ENCODE data around the gene BET1L. TPM values are rescaled to one million over a fixed set of nuclear protein-coding genes. Genes with fewer than 3 reads are reported as not detected.

BET1L gene
- total RNA-seq, 1 experiment from 2014 or later = 56.8 TPM

GRCh38 chr11:235997-236773 lies 29.0 kb upstream of the BET1L start, which contains the start of gene SIRT3:
SIRT3 (minus strand) TSS chr11:236342; CDS start chr11:236328, 14 bp downstream.
- POLR2A ChIA-PET = interaction anchor here (0.5 to 2.5 kb wide), 4 partner anchors 20 to 541 kb away, joined by 3 to 10 read pairs (median 6); partner anchors contain the start of genes BET1L and RIC8A
- intact Hi-C loops (cut with micrococcal nuclease; ENCODE audit: unreplicated experiment) = loop anchor here (2.0 kb wide), 1 partner anchor 27 kb away; no protein-coding TSS in a partner anchor
- H3K27me3 ChIP-seq (replicated peaks; ENCODE audit: control insufficient read depth, insufficient read depth, low read length) = no peaks in the 10 kb centered on the region

DNA sequence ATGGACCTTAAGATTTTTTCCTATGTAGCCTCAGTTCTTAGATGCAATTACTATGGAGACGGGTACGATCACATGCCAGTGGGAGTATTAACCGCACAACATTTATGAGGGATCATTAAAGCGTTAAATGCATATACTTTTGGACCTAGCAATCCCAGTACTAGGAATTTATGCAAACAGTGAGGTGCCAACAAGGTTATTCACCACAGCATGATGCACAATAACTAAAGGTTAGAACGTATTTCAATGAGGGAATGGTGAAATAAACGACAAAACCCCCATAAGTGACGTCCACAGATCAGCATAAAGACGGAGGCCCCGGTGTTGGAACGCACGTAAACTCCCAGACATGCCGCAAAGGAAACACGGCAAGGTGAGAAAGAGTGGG lies 28.4 kb upstream of the BET1L start:
- DNase-seq = no peak
- Mint-ChIP-seq H3K36me3 (ENCODE audit: insufficient read depth, unreplicated experiment) (peaks cover 34% of the 10 kb centered on the region), H3K27me3 (ENCODE audit: insufficient read depth, unreplicated experiment) (no peaks in the 10 kb centered on the region), H3K4me1 (ENCODE audit: low read depth, unreplicated experiment) (no peaks in the 10 kb centered on the region), H3K27ac (ENCODE audit: unreplicated experiment) (peak overlapping the region; percentile 89), H3K4me3 (ENCODE audit: unreplicated experiment) (peak overlapping the region; percentile 81), H3K9me3 (ENCODE audit: unreplicated experiment) (no peaks in the 10 kb centered on the region)
- no peaks in the 10 kb centered on the region for H3K9me3 ChIP-seq
- peaks cover 8% of the 10 kb centered on the region; the same call in 1 of the 2 replicates for H3K4me1 ChIP-seq
- no peak for TF ChIP-seq CTCF (IDR thresholded peaks at IDR 0.05; ENCODE audit: insufficient read depth in 1 of 2, low read depth in 1 of 2, low read length in 1 of 2, severe bottlenecking in 1 of 2, unreplicated experiment in 1 of 2)
- intact Hi-C loops (cut with micrococcal nuclease; ENCODE audit: unreplicated experiment) = no loop called here
- no TSS peak for BruUV-seq (replicated peaks)
- H3K4me3 ChIP-seq (ENCODE audit: low read depth, low read length) = peak overlapping the region; percentile 87
- ChIA-PET POLR2A (interaction anchor here (1.0 kb wide), 1 partner anchor 28 kb away, joined by 6 read pairs; the partner anchor contains the start of genes BET1L and RIC8A), CTCF (no interaction called here)
- no peaks in the 10 kb centered on the region for H3K27me3 ChIP-seq (replicated peaks; ENCODE audit: control insufficient read depth, insufficient read depth, low read length)
- no peaks in the 10 kb centered on the region for H3K36me3 ChIP-seq (ENCODE audit: control insufficient read depth, insufficient read depth, low read length)

More at GRCh38 chr11:235997-236773, 29.0 kb upstream of the BET1L start, which contains the start of gene SIRT3:
- BruUV-seq (replicated peaks) = no TSS peak
- no peaks in the 10 kb centered on the region for H3K36me3 ChIP-seq (ENCODE audit: control insufficient read depth, insufficient read depth, low read length)
- H3K4me3 Mint-ChIP-seq (ENCODE audit: unreplicated experiment) = peak within 1 kb of the TSS; percentile 81
- peak in 1 of 2 experiments; percentile 14 for TF ChIP-seq CTCF (IDR thresholded peaks at IDR 0.05; ENCODE audit: insufficient read depth in 1 of 2, low read depth in 1 of 2, low read length in 1 of 2, severe bottlenecking in 1 of 2, unreplicated experiment in 1 of 2)
- DNase-seq = peak; percentile 89
- CTCF ChIA-PET = no interaction called here
- no peaks in the 10 kb centered on the region for H3K9me3 Mint-ChIP-seq (ENCODE audit: unreplicated experiment)
- H3K27ac Mint-ChIP-seq (ENCODE audit: unreplicated experiment) = peak within 1 kb of the TSS; percentile 89
- no peaks in the 10 kb centered on the region for H3K27me3 Mint-ChIP-seq (ENCODE audit: insufficient read depth, unreplicated experiment)
- H3K9me3 ChIP-seq = no peaks in the 10 kb centered on the region
- H3K4me1 Mint-ChIP-seq (ENCODE audit: low read depth, unreplicated experiment) = no peaks in the 10 kb centered on the region
- H3K4me3 ChIP-seq (ENCODE audit: low read depth, low read length) = peak within 1 kb of the TSS; percentile 88
- peaks cover 34% of the 10 kb centered on the region for H3K36me3 Mint-ChIP-seq (ENCODE audit: insufficient read depth, unreplicated experiment)
- H3K4me1 ChIP-seq = peaks cover 8% of the 10 kb centered on the region; the same call in 1 of the 2 replicates

GRCh38 chr11:235180-235579 lies 28.0 kb upstream of the BET1L start:
- TF ChIP-seq CTCF (IDR thresholded peaks at IDR 0.05; ENCODE audit: insufficient read depth in 1 of 2, low read depth in 1 of 2, low read length in 1 of 2, severe bottlenecking in 1 of 2, unreplicated experiment in 1 of 2) = no peak
- intact Hi-C loops (cut with micrococcal nuclease; ENCODE audit: unreplicated experiment) = no loop called here
- ChIA-PET POLR2A (interaction anchor here (1.0 kb wide), 1 partner anchor 28 kb away, joined by 6 read pairs; the partner anchor contains the start of genes BET1L and RIC8A), CTCF (no interaction called here)
- peak overlapping the region; percentile 81 for H3K4me3 Mint-ChIP-seq (ENCODE audit: unreplicated experiment)
- DNase-seq = no peak
- no peaks in the 10 kb centered on the region for H3K36me3 ChIP-seq (ENCODE audit: control insufficient read depth, insufficient read depth, low read length)
- H3K4me1 ChIP-seq = peaks cover 8% of the 10 kb centered on the region; the same call in 1 of the 2 replicates
- TSS peak; percentile 64 for BruUV-seq (replicated peaks)
- peaks cover 29% of the 10 kb centered on the region for H3K36me3 Mint-ChIP-seq (ENCODE audit: insufficient read depth, unreplicated experiment)
- H3K4me3 ChIP-seq (ENCODE audit: low read depth, low read length) = peak overlapping the region; percentile 87
- no peaks in the 10 kb centered on the region for H3K9me3 Mint-ChIP-seq (ENCODE audit: unreplicated experiment)
- H3K27me3 Mint-ChIP-seq (ENCODE audit: insufficient read depth, unreplicated experiment) = no peaks in the 10 kb centered on the region
- peak overlapping the region; percentile 89 for H3K27ac Mint-ChIP-seq (ENCODE audit: unreplicated experiment)
- no peaks in the 10 kb centered on the region for H3K27me3 ChIP-seq (replicated peaks; ENCODE audit: control insufficient read depth, insufficient read depth, low read length)
- no peaks in the 10 kb centered on the region for H3K4me1 Mint-ChIP-seq (ENCODE audit: low read depth, unreplicated experiment)
- no peaks in the 10 kb centered on the region for H3K9me3 ChIP-seq

Data from Caco-2 (cell line).